DMS53 treated with DMSO at 0.1 percent for 48 hours (cell line): Measurements from ENCODE around the gene ANKRD16.
"Not testable (repeated sequence)": the region's sequence is repeated elsewhere in the genome, so short reads cannot be mapped to it uniquely, and the experiment has no call there.

Source experiments
- DNase-seq: peaks from one replicate; lab custom pipeline; 2025; ENCODE audit not compliant: unreplicated experiment; lab: John Stamatoyannopoulos, UW

Gene ANKRD16

GRCh38 chr10:5840314-5841307, 49.1 kb downstream of the ANKRD16 start:
- DNase-seq: peak; percentile 11

- not testable (repeated sequence) for DNase-seq
Observed at GRCh38 chr10:5836181-5836580, 53.5 kb downstream of the ANKRD16 start.

- DNase-seq: no peak
Observed at GRCh38 chr10:5835446-5836095, 54.1 kb downstream of the ANKRD16 start.

- DNase-seq: no peak
Observed at GRCh38 chr10:5833814-5834213, 55.9 kb downstream of the ANKRD16 start.

- no peak for DNase-seq
Observed at GRCh38 chr10:5832946-5833345, 56.7 kb downstream of the ANKRD16 start.

- DNase-seq: no peak
Observed at GRCh38 chr10:5831446-5831782, 58.3 kb downstream of the ANKRD16 start.

- DNase-seq: no peak
Observed at GRCh38 chr10:5830629-5831445, 58.9 kb downstream of the ANKRD16 start.

GRCh38 chr10:5829267-5829666, 60.4 kb downstream of the ANKRD16 start:
- DNase-seq: no peak

- no peak for DNase-seq
Observed at GRCh38 chr10:5828725-5829124, 61.0 kb downstream of the ANKRD16 start.

GRCh38 chr10:5827841-5828240, 61.9 kb downstream of the ANKRD16 start:
- DNase-seq: no peak

GRCh38 chr10:5826511-5826910, 63.2 kb downstream of the ANKRD16 start:
- not testable (repeated sequence) for DNase-seq

- DNase-seq: no peak
Observed at GRCh38 chr10:5818894-5819293, 70.8 kb downstream of the ANKRD16 start.

GRCh38 chr10:5818048-5818331, 71.7 kb downstream of the ANKRD16 start:
- no peak for DNase-seq

- DNase-seq: peak; percentile 37
Observed at GRCh38 chr10:5817322-5818047, 72.2 kb downstream of the ANKRD16 start.

- no peak for DNase-seq
Observed at GRCh38 chr10:5816170-5816569, 73.5 kb downstream of the ANKRD16 start.

GRCh38 chr10:5814110-5815107, 75.3 kb downstream of the ANKRD16 start:
- DNase-seq: peak; percentile 68

GRCh38 chr10:5813341-5814109, 76.2 kb downstream of the ANKRD16 start, which contains the start of gene GDI2:
Gene GDI2 (minus strand): TSS chr10:5813434. CDS start chr10:5813258, 176 bp downstream.
- peak; percentile 97 for DNase-seq

GRCh38 chr10:5813091-5813340, 76.7 kb downstream of the ANKRD16 start:
- no peak for DNase-seq
